ENCODE measurements around the gene MACC1. TPM values are rescaled to one million over a fixed set of nuclear protein-coding genes. Genes with fewer than 3 reads are reported as not detected.
"Not testable (repeated sequence)": the region's sequence is repeated elsewhere in the genome, so short reads cannot be mapped to it uniquely, and the experiment has no call there.

The MACC1 gene
- total and polyA plus RNA-seq, 8 donors: 1.5 to 27.0 (median 9.6) TPM

GRCh38 chr7:20121404-20121803 is 95.8 kb downstream of the MACC1 start:
- no peaks in the 10 kb centered on the region for H3K9me3 ChIP-seq
- no peak for DNase-seq
- no peaks in the 10 kb centered on the region for H3K36me3 ChIP-seq
- no peaks in the 10 kb centered on the region for H3K4me1 ChIP-seq
- no peak for FAIRE-seq
- H3K27me3 ChIP-seq: no peaks in the 10 kb centered on the region
- no peak for TF ChIP-seq CTCF (IDR thresholded peaks at IDR 0.05)
- ATAC-seq: no peak
- no peak overlapping the region for H3K27ac ChIP-seq
- 72 to 79% methylated on average over 8 of the region's 8 CpGs for WGBS, 2 donors
- no peak overlapping the region for H3K4me3 ChIP-seq
- intact Hi-C loops (cut with DNase I): no loop called here

GRCh38 chr7:20120611-20121168 is 96.5 kb downstream of the MACC1 start:
- ATAC-seq; H3K27me3 ChIP-seq; H3K27ac ChIP-seq; H3K4me3 ChIP-seq; FAIRE-seq; intact Hi-C loops (cut with DNase I); H3K36me3 ChIP-seq; DNase-seq; H3K4me1 ChIP-seq; H3K9me3 ChIP-seq: not testable (repeated sequence)
- WGBS, 2 donors: 91 to 94% methylated on average over 7 of the region's 7 CpGs

GRCh38 chr7:20116869-20117268 is 100.3 kb downstream of the MACC1 start:
- no peaks in the 10 kb centered on the region for H3K36me3 ChIP-seq
- H3K27ac ChIP-seq: no peak overlapping the region
- intact Hi-C loops (cut with DNase I): no loop called here
- no peak for TF ChIP-seq CTCF (IDR thresholded peaks at IDR 0.05)
- ATAC-seq: no peak
- H3K9me3 ChIP-seq: no peaks in the 10 kb centered on the region
- no peaks in the 10 kb centered on the region for H3K27me3 ChIP-seq
- DNase-seq: no peak
- H3K4me1 ChIP-seq: no peaks in the 10 kb centered on the region
- no peak for FAIRE-seq
- 65 to 75% methylated on average over 3 of the region's 3 CpGs for whole genome bisulfite sequencing, 2 donors
- H3K4me3 ChIP-seq: no peak overlapping the region

DNA sequence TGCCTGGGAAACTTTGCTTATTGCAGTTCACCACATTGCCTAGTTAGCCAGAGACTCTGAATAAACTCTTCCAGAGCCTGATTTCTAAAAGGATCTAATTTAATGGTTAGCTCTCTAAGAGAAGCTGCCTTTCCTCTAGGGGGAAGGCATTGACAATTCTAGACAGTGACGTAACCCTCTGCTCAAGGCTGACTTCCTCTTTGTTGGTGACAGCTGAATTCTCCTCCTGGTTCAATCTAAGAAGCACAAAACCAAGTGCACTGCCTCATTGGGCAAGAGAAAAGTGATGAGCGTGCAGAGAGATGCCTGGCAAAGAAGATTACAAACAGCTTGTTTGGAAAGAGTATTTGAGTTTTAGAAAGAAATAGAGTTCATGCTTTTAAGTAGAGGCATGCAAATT is 102.7 kb downstream of the MACC1 start:
- Histone ChIP-seq H3K9me3 (no peaks in the 10 kb centered on the region), H3K4me1 (no peaks in the 10 kb centered on the region), H3K27ac (no peak overlapping the region), H3K4me3 (no peak overlapping the region), H3K36me3 (no peaks in the 10 kb centered on the region), H3K27me3 (no peaks in the 10 kb centered on the region)
- no peak for FAIRE-seq
- DNase-seq: no peak
- TF ChIP-seq CTCF (IDR thresholded peaks at IDR 0.05): no peak
- intact Hi-C loops (cut with DNase I): no loop called here
- 77 to 92% methylated on average over 2 of the region's 2 CpGs for WGBS, 2 donors
- peak in 3 of 4 donors; percentile 28 to 76 (median 74) for ATAC-seq

DNA sequence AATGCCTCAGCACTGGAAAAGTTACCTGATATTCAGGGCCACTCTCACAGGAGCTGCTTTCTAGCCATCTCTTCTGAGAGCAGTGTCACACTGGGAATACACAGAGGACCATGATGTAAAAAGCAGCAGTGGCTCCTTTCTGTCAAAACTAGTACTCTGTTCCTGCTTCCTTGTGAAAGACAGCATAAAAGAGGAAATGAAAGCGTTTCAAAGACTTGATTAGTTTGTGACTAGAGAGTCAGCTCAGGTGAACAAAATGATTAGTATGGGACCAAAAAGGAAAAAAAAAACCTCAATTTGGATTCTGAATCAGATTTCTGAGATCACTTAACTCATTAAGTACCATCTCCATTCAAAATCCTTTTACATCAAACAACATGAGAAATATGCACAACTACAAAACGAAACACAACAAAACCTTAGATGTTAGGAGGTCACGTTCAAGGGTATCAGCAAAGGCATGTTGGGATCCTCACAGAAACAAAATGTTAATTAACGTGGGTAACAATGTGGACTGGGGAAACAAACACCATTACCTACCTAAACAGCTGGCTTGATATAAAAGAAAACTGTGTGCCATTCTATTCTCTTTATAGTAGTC is 103.7 kb downstream of the MACC1 start:
- FAIRE-seq: no peak
- ATAC-seq: peak in 2 of 4 donors; percentile 43 to 60
- Histone ChIP-seq H3K9me3 (no peaks in the 10 kb centered on the region), H3K36me3 (no peaks in the 10 kb centered on the region), H3K27ac (no peak overlapping the region), H3K27me3 (no peaks in the 10 kb centered on the region), H3K4me3 (no peak overlapping the region), H3K4me1 (no peaks in the 10 kb centered on the region)
- TF ChIP-seq CTCF (IDR thresholded peaks at IDR 0.05): no peak
- WGBS, 2 donors: 63 to 71% methylated on average over 4 of the region's 4 CpGs
- DNase-seq: no peak
- intact Hi-C loops (cut with DNase I): no loop called here

Measured in pancreas (tissue), 10 donors.